Hematopoietic multipotent progenitor cell treated with erythropoietin and hydrocortisone succinate and interleukin-3 and kit ligand, for 4 days (in vitro differentiated cells): ENCODE results near the gene FOXD2.
"Not testable (repeated sequence)": the region's sequence is repeated elsewhere in the genome, so short reads cannot be mapped to it uniquely, and the experiment has no call there.

Source experiments
- DNase-seq: peaks from one replicate; pipeline ENCODE4 v3.0.0-alpha.2; 2015

FOXD2 gene

GRCh38 chr1:47440599-47441081 is 2.8 kb downstream of the FOXD2 start:
- DNase-seq, result no peak

- DNase-seq, result no peak
These were observed 3.7 kb downstream of the FOXD2 start for GRCh38 chr1:47441450-47442106.

- no peak for DNase-seq
These were observed 4.4 kb downstream of the FOXD2 start for GRCh38 chr1:47442202-47442601.

- DNase-seq, result no peak
These were observed 5.1 kb downstream of the FOXD2 start for GRCh38 chr1:47442842-47443529.

- no peak for DNase-seq
These were observed 5.9 kb downstream of the FOXD2 start for GRCh38 chr1:47443530-47444296.

GRCh38 chr1:47444297-47444561 is 6.4 kb downstream of the FOXD2 start:
- DNase-seq, result no peak

GRCh38 chr1:47444562-47445465 is 7.0 kb downstream of the FOXD2 start:
- DNase-seq, result peak; percentile 20

GRCh38 chr1:47445823-47446550 is 8.1 kb downstream of the FOXD2 start:
- no peak for DNase-seq

- no peak for DNase-seq
These were observed 10.8 kb downstream of the FOXD2 start for GRCh38 chr1:47448462-47449222.

- peak; percentile 31 for DNase-seq
These were observed 12.1 kb downstream of the FOXD2 start for GRCh38 chr1:47449822-47450552.

GRCh38 chr1:47450606-47451005 is 12.8 kb downstream of the FOXD2 start:
- DNase-seq, result no peak

GRCh38 chr1:47452426-47452825 is 14.6 kb downstream of the FOXD2 start:
- no peak for DNase-seq

GRCh38 chr1:47453910-47454309 is 16.1 kb downstream of the FOXD2 start:
- DNase-seq, result not testable (repeated sequence)

GRCh38 chr1:47456250-47456649 is 18.4 kb downstream of the FOXD2 start:
- no peak for DNase-seq

- DNase-seq, result not testable (repeated sequence)
These were observed 19.7 kb downstream of the FOXD2 start for GRCh38 chr1:47457547-47457946.

GRCh38 chr1:47459253-47459788 is 21.5 kb downstream of the FOXD2 start:
- no peak for DNase-seq

GRCh38 chr1:47460040-47460439 is 22.2 kb downstream of the FOXD2 start:
- no peak for DNase-seq

GRCh38 chr1:47460456-47460855 is 22.6 kb downstream of the FOXD2 start:
- DNase-seq, result no peak

GRCh38 chr1:47465605-47466004 is 27.8 kb downstream of the FOXD2 start:
- DNase-seq, result no peak

GRCh38 chr1:47468709-47469389 is 31.0 kb downstream of the FOXD2 start:
- DNase-seq, result no peak
